SU-DHL-6 (cell line): ENCODE measurements around the gene RND3.

Experiments
- EZH2phosphoT487 ChIP-seq: fragments of 200-600 bp; sonication (generic), shearing (Covaris generic); conservative IDR thresholded peaks from 2 replicates; pipeline ENCODE4 v1.6.1; 2018; ENCODE audit warnings: mild to moderate bottlenecking, antibody characterized with exemption, low read length, moderate library complexity, mixed read lengths
- TF ChIP-seq, protein P1 (sequence below): fragments of 200-600 bp; sonication (generic); IDR thresholded peaks from one replicate; pipeline ENCODE4 v1.5.1; 2017; ENCODE audit warnings: antibody characterized with exemption, mild to moderate bottlenecking, low read length, moderate library complexity; ENCODE audit not compliant: insufficient read depth, poor library complexity, severe bottlenecking

DNA sequence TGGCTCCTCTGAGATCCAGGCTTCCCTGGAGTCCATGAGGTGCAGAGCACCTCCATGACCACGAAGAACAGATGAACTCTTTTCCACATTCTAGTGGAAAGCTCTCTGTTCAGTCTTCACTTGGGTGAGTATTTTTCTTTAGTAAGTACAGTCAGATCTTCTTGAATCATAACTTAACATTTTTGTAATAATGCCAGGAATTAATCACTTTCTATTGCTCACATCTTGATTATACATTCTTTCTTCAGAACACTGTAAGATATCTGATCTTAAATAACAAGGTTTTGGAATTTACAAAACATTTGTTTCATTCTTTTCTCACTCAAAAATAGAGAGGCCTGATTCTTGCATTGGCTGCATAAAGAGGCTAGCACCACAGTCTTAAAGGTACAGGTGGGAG, 45.4 kb upstream of the RND3 start:
- TF ChIP-seq, protein P1, sequence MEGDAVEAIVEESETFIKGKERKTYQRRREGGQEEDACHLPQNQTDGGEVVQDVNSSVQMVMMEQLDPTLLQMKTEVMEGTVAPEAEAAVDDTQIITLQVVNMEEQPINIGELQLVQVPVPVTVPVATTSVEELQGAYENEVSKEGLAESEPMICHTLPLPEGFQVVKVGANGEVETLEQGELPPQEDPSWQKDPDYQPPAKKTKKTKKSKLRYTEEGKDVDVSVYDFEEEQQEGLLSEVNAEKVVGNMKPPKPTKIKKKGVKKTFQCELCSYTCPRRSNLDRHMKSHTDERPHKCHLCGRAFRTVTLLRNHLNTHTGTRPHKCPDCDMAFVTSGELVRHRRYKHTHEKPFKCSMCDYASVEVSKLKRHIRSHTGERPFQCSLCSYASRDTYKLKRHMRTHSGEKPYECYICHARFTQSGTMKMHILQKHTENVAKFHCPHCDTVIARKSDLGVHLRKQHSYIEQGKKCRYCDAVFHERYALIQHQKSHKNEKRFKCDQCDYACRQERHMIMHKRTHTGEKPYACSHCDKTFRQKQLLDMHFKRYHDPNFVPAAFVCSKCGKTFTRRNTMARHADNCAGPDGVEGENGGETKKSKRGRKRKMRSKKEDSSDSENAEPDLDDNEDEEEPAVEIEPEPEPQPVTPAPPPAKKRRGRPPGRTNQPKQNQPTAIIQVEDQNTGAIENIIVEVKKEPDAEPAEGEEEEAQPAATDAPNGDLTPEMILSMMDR = no peak
- TF ChIP-seq EZH2phosphoT487 = no peak
